ENCODE measurements around the gene HDAC3.
"Not testable (repeated sequence)": the region's sequence is repeated elsewhere in the genome, so short reads cannot be mapped to it uniquely, and the experiment has no call there.

Gene HDAC3

DNA sequence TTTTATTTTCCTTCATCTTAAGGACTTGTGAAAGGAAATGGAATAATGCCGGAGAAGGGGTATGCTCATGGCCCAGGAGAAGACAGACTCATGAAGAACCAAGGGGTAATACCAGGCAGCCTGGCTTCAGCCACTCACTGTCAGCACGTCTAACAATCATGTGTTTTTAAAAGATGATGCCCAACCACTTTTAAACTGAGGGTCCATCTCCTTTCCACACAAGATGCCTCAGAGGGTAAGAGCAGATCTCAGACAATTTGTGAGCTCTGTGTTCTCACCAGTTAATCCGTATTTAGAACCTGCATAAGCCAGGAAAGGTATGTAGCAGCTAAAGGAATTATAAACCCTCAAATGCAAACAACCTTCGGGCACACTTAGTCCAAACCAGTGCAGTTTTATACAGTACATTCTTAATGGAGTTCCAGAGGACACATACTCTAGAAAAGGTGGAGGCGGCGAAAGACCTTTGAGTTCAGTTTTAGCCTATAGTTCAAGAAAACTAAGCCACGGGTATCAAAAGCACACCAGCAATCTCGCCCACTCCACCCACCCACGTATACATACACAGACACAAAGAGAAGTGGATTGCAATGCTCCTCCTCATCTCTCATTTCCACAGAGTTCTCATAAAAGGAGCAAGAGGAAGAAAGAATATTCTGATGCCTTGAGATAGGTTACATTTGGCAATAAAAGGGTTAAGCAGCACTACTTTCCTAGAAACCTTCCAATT, 20.5 kb downstream of the HDAC3 start:
- no peak for ATAC-seq
- TF ChIP-seq, protein P1, sequence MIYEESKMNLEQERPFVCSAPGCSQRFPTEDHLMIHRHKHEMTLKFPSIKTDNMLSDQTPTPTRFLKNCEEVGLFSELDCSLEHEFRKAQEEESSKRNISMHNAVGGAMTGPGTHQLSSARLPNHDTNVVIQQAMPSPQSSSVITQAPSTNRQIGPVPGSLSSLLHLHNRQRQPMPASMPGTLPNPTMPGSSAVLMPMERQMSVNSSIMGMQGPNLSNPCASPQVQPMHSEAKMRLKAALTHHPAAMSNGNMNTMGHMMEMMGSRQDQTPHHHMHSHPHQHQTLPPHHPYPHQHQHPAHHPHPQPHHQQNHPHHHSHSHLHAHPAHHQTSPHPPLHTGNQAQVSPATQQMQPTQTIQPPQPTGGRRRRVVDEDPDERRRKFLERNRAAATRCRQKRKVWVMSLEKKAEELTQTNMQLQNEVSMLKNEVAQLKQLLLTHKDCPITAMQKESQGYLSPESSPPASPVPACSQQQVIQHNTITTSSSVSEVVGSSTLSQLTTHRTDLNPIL (CRISPR knock-in tag; IDR thresholded peaks at IDR 0.05; ENCODE audit: low read depth), result no peak
- no peak for TF ChIP-seq ZNF8 (CRISPR knock-in tag; IDR thresholded peaks at IDR 0.05)
- no peak for TF ChIP-seq ZNF565 (CRISPR knock-in tag; conservative IDR thresholded peaks at IDR 0.05; ENCODE audit: low read depth)

DNA sequence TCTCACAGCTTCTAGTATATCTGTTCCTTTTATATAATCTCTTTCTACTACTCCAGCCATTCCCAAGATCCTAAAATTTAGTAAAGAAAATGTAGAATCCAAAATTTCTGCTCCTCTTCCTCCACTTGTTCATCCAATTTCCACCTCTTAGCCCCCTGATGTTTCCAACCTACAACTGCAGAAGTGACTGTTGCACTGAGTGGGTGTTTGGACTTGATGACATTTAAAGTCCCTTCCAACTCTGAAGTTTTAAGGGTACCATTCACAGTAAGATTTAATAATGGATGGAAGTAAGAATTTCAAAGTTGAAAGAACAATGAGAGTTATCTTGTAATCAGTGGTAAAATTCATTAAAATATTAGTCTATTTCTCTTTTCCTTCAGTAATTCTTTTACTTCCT, 23.3 kb downstream of the HDAC3 start:
- TF ChIP-seq, protein P2, sequence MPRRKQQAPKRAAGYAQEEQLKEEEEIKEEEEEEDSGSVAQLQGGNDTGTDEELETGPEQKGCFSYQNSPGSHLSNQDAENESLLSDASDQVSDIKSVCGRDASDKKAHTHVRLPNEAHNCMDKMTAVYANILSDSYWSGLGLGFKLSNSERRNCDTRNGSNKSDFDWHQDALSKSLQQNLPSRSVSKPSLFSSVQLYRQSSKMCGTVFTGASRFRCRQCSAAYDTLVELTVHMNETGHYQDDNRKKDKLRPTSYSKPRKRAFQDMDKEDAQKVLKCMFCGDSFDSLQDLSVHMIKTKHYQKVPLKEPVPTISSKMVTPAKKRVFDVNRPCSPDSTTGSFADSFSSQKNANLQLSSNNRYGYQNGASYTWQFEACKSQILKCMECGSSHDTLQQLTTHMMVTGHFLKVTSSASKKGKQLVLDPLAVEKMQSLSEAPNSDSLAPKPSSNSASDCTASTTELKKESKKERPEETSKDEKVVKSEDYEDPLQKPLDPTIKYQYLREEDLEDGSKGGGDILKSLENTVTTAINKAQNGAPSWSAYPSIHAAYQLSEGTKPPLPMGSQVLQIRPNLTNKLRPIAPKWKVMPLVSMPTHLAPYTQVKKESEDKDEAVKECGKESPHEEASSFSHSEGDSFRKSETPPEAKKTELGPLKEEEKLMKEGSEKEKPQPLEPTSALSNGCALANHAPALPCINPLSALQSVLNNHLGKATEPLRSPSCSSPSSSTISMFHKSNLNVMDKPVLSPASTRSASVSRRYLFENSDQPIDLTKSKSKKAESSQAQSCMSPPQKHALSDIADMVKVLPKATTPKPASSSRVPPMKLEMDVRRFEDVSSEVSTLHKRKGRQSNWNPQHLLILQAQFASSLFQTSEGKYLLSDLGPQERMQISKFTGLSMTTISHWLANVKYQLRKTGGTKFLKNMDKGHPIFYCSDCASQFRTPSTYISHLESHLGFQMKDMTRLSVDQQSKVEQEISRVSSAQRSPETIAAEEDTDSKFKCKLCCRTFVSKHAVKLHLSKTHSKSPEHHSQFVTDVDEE (CRISPR knock-in tag; IDR thresholded peaks at IDR 0.05), result no peak
- TF ChIP-seq ZFP3 (CRISPR knock-in tag; IDR thresholded peaks at IDR 0.05) (no peak), CSDC2 (CRISPR knock-in tag; IDR thresholded peaks at IDR 0.05) (no peak), TOX (CRISPR knock-in tag; IDR thresholded peaks at IDR 0.05; ENCODE audit: borderline replicate concordance) (no peak), GLIS3 (CRISPR knock-in tag; IDR thresholded peaks at IDR 0.05) (no peak), OSR1 (CRISPR knock-in tag; IDR thresholded peaks at IDR 0.05) (no peak)
- TF ChIP-seq, protein P3, sequence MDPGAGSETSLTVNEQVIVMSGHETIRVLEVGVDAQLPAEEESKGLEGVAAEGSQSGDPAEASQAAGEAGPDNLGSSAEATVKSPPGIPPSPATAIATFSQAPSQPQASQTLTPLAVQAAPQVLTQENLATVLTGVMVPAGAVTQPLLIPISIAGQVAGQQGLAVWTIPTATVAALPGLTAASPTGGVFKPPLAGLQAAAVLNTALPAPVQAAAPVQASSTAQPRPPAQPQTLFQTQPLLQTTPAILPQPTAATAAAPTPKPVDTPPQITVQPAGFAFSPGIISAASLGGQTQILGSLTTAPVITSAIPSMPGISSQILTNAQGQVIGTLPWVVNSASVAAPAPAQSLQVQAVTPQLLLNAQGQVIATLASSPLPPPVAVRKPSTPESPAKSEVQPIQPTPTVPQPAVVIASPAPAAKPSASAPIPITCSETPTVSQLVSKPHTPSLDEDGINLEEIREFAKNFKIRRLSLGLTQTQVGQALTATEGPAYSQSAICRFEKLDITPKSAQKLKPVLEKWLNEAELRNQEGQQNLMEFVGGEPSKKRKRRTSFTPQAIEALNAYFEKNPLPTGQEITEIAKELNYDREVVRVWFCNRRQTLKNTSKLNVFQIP (CRISPR knock-in tag; IDR thresholded peaks at IDR 0.05; ENCODE audit: borderline replicate concordance, low read depth), result no peak
- no peak for ATAC-seq

DNA sequence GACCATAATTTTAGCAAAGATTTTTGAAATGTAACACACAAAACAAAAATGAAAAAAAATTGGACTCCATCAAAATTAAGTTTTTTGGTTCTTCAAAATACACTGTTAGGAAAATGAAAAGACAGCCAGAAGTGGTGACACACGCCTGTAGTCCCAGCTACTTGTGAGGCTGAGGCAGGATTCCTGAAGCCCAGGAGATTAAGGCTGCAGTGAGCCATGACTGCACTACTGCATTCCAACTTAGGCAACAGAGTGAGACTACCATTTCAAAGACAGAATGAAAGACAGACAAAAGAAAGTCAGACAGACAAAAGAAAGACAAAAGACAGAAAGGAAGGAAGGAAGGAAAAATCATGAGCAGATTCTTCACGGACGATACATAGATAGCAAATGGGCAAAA, 25.4 kb downstream of the HDAC3 start:
- TF ChIP-seq ZNF565 (CRISPR knock-in tag; conservative IDR thresholded peaks at IDR 0.05; ENCODE audit: low read depth) (no peak), ZC3H10 (CRISPR knock-in tag; IDR thresholded peaks at IDR 0.05) (no peak)
- TF ChIP-seq, protein P4, sequence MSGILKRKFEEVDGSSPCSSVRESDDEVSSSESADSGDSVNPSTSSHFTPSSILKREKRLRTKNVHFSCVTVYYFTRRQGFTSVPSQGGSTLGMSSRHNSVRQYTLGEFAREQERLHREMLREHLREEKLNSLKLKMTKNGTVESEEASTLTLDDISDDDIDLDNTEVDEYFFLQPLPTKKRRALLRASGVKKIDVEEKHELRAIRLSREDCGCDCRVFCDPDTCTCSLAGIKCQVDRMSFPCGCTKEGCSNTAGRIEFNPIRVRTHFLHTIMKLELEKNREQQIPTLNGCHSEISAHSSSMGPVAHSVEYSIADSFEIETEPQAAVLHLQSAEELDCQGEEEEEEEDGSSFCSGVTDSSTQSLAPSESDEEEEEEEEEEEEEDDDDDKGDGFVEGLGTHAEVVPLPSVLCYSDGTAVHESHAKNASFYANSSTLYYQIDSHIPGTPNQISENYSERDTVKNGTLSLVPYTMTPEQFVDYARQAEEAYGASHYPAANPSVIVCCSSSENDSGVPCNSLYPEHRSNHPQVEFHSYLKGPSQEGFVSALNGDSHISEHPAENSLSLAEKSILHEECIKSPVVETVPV (CRISPR knock-in tag; IDR thresholded peaks at IDR 0.05), result no peak
- no peak for ATAC-seq

DNA sequence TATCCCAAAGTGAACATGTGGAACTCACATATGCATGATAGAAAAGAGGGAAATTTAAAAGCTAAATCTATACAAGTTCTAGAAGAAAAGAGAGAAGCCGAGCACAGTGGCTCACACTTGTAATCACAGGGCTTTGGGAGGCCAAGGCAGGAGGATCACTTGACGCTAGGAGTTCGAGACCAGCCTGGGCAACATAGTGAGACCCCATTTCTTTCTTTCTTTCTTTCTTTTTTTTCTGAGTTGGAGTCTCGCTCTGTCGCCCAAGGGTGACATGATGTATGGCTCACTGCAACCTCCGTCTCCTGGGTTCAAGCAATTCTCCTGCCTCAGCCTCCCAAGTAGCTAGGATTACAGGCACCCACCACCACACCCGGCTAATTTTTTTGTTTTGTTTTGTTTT, 26.7 kb downstream of the HDAC3 start:
- ATAC-seq, result not testable (repeated sequence)

DNA sequence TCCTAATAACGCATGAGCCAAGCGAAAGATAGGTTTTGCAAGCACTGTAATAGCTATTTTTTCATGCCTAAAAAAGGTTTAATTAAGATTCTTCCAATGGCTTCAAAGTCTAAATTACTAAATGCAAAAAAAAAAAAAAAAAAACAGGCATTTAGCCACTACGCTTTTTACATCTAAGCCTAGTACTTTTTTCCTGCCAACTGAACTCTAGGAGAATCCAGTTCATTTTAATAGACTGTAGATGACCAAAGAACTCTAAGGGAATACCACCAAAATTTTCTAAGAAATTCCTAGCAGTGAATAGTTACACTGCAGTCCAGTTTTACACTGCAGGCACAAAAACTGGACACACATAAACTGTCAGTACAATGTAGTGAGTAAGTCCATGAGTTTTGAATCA, 27.6 kb downstream of the HDAC3 start:
- no peak for ATAC-seq
- TF ChIP-seq ZC3H10 (CRISPR knock-in tag; IDR thresholded peaks at IDR 0.05) (no peak), TOX (CRISPR knock-in tag; IDR thresholded peaks at IDR 0.05; ENCODE audit: borderline replicate concordance) (no peak), PPARA (CRISPR knock-in tag; IDR thresholded peaks at IDR 0.05; ENCODE audit: borderline replicate concordance) (no peak), ZNF70 (CRISPR knock-in tag; IDR thresholded peaks at IDR 0.05) (no peak), SNAI2 (CRISPR knock-in tag; IDR thresholded peaks at IDR 0.05) (no peak), GLIS3 (CRISPR knock-in tag; IDR thresholded peaks at IDR 0.05) (no peak)
- TF ChIP-seq, protein P5, sequence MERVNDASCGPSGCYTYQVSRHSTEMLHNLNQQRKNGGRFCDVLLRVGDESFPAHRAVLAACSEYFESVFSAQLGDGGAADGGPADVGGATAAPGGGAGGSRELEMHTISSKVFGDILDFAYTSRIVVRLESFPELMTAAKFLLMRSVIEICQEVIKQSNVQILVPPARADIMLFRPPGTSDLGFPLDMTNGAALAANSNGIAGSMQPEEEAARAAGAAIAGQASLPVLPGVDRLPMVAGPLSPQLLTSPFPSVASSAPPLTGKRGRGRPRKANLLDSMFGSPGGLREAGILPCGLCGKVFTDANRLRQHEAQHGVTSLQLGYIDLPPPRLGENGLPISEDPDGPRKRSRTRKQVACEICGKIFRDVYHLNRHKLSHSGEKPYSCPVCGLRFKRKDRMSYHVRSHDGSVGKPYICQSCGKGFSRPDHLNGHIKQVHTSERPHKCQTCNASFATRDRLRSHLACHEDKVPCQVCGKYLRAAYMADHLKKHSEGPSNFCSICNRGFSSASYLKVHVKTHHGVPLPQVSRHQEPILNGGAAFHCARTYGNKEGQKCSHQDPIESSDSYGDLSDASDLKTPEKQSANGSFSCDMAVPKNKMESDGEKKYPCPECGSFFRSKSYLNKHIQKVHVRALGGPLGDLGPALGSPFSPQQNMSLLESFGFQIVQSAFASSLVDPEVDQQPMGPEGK (CRISPR knock-in tag; IDR thresholded peaks at IDR 0.05; ENCODE audit: borderline replicate concordance), result no peak
